PC-9 (cell line): Measurements from ENCODE around the gene PLXND1.

ENCODE experiments used
- CTCF ChIP-seq: fragments of 200-600 bp; sonication (generic); conservative IDR thresholded peaks from 2 replicates; pipeline ENCODE4 v1.6.1; 2017; ENCODE audit warnings: mixed run types, antibody characterized with exemption, mild to moderate bottlenecking, moderate library complexity
- EZH2 ChIP-seq: fragments of 200-600 bp; sonication (generic); IDR thresholded peaks from 2 replicates; pipeline ENCODE4 v1.8.0; 2017; ENCODE audit warnings: antibody characterized with exemption, low read depth

GRCh38 chr3:129598000-129598381 is 8.5 kb downstream of the PLXND1 start:
- TF ChIP-seq CTCF = no peak
- no peak for TF ChIP-seq EZH2
